HG03066 (cell line): Measurements from ENCODE around the gene HOOK2.
"Not testable (repeated sequence)": the region's sequence is repeated elsewhere in the genome, so short reads cannot be mapped to it uniquely, and the experiment has no call there.

ENCODE experiments used
- ATAC-seq: cut with Tn5 transposase; IDR thresholded peaks from one replicate; pipeline ENCODE4 v1.9.1; 2021; ENCODE audit warnings: low read depth; ENCODE audit not compliant: unreplicated experiment

Gene HOOK2

DNA sequence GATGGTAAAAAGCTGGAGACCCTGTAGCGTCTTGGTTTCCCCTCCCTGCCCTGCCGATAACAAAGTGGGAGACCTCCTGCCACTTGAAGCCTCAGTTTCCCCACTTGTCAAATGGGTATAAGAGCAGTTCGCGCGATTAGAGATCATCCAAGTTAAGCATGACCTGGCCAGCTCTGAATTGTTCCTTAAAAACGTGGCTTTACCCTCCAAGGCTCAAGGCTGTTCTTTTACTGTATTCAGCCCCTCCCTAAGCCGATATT is 52.0 kb downstream of the HOOK2 start:
- no peak for ATAC-seq

DNA sequence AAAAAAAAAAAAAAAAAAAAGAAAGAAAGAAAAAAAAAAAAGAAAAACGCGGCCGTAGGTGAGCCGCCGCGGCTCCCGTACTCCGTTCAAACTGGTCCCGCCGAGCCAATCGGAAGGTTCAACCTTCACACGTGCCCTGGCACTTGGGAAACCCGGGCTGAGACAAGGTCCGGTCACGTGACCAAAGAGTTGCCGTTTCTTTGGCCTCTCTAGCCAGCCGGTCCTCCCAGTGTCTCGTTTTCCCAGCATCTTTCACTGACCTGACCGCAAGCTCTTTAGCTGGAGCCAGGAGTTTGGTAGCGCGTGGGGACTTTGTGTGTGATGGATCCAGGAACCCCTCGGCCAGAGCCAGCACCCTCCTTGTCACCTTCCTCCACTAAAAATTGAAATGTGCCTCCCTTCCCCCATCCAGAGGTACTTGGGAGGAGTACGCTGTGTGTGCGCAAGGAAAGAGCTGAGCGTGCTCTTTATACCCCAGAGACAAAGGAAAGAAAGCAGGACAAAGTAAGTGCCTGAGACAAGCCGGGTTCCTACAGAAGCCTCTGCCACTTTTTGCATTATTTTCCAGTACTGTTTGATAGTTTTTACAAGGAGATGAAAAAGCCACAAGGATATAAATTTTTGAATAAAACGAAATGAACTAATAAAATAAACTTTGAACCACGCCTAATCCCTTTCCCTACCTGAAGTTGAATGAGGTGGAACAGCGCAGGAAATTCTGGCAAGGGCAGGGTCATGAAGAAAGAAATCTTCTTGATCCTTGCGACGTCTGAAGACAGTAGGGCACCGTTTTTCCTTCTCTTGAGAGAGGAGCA is 52.6 kb downstream of the HOOK2 start:
- peak; percentile 69 for ATAC-seq

DNA sequence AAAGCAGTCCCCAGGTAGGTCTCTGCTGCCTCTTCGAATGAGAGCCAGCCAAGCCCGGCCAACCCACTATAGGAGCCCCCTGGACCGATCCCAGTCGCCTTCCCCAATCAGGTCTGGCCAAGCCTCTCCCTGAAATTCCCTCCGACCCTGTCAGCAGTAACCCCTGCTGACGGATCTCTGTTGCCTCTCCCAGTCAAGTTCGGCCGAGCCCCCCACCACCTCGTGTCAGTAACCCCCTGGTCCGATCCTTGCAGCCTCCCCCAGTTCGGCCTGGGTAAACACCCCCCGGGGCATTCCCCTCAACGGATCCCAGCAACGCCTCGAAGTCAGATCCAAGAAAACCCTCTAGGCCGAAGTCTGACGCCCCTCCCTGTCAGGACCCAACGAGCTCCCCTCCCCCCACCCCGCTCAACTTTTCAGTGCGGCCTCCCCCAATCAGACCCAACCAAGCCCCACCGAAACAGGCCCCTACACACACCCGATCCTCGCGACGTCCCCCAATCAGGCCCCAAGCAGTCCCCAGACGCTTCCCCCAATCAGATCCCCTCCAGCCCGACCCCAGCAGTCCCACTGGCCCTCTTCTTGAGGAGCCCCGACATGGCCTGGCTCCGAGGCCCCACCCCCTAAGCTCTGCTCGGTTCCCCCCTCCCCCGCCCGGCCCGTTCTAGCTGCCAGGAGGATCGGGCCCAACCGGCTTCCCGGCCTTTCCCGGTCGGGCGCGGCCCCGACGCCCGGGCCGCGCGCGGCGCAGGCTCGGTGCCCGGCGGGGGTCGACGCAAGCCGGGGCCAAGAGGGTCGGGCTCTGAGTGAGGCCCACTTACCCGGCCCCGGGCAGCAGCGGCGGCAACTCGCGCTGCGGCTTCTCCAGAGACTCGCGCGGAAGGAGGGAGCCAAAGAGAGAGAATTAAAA is 53.4 kb downstream of the HOOK2 start:
- ATAC-seq, result peak; percentile 15

DNA sequence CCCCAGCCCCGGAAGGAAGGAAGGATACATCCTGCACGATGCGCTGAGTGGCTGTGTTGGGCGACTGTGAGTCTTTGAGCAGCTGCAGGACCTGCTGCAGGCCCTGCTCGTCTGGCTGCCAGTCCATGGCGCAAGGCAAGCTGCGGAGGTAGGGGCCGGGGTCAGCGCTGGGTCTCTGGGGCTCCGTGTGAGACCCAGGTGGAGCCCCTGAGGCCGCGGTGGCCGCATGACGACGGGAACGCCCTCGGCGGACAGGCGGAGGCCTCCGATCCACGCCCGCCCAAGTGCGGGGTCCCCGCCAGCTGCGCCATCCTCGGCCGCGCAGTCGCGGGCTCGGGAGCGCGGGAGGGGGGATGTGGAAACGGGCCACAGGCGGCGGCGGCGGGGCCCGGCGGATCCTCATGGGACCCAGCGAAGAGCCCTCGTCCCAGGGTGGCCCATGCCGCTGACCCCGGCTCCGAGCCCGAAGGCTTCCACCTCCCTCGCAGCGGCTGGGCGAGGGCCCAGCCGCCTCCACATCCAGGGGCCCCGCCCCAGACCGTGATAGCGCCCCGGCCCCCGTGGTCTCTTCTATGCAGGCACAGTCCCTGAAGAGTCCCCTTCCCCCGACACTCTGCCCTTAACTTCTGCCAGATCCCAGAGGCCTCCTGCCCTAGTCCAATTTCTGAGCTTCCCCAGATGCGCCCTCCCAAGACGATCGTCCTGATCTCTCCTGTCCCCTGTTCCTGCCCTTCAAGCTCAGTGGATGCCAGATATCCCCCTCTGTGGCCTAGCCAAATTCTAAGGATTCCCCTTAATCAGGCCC is 54.3 kb downstream of the HOOK2 start:
- no peak for ATAC-seq

DNA sequence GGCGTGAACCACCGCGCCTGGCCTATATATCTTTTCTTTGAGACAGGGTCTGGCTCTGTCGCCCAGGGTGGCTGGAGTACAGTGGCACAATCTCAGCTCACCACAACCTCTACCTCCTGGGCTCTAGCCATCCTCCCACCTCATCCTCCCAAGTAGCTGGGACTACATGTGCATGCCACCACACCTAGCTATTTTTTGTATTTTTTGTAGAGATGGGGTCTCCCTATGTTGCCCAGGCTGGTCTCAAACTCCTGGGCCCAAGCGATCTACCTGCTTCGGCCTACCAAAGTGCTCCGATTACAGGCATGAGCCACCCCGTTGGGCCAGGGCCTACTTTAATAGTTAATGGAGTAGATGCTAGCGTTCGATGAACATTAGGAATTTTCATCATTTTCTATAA is 55.1 kb downstream of the HOOK2 start:
- ATAC-seq, result no peak

DNA sequence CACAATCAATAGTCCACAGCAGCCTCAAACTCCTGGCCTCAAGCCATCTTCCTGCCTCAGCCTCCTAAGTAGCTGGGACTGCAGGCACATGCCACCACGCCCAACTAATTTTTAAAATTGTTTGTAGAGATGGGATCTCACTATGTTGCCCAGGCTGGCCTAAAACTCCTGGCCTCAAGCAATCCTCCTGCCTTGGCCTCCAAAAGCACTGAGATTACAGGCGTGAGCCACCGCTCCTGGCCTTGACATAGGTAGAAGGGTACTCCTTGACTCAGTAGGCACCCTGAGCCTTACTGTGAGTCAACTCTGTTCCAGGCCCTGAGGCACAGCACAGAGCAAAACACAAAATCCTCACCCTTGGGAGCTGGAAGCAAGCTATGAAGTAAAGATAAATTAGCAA is 59.4 kb downstream of the HOOK2 start:
- no peak for ATAC-seq

DNA sequence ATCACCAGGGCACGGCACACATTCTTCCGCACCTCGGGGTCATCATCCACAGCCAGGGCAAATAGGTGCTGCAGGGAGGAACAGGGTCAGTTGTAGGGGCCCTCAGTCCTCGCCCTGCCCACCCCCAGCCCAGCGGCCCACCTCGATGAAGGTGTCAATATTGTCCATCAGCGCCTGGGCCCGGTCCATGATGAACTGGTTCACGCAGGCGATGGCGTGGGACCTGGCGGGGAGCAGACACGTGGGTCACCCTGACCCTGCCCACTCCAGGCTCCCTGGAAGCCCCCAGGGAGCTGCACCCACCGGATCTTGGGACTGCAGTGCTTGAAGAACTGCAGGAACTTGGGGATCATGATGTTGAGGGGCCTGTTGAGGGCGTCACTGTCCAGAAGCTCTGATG is 60.2 kb downstream of the HOOK2 start:
- no peak for ATAC-seq

DNA sequence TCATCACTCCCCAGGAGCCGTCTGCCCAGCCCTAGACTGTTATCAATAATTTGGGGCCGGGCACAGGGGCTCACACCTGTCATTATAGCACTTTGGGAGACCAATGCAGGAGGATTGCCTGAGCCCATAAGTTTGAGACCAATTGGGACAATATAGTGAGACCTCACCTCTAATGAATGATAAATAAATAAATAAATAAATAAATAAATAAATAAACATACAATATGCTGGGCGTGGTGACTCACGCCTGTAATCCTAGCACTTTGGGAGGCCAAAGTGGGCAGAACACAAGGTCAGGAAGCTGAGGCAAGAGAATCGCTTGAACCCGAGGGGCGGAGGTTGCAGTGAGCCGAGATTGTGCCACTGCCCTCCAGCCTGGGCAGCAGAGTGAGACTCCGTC is 62.0 kb downstream of the HOOK2 start:
- ATAC-seq, result not testable (repeated sequence)
